ENCODE data around the gene MPP2.
"Not testable (repeated sequence)": the region's sequence is repeated elsewhere in the genome, so short reads cannot be mapped to it uniquely, and the experiment has no call there.

The MPP2 gene

DNA sequence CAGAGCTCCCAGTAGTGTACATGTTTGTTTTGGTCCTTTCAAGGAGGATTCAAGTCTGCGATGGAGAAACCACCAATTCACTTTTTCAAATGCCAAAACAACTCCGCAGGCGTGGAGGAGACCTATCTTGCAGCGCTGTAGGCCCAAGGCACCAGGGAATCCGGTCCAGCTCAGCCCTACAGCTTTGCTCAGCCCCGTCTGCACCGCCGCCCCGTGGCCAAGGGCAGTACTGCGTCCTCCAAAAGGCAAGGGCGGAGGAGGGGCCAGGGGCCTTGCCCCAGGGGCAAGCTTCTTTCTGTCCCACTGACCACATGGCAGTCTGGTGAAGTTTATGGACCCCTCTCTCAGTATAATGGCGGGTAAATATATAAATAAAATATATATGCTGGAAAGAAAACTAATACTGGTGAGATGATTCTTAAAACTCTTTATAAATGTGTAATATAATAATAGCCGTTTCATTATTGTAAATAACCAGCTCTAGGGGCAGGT lies 61.1 kb downstream of the MPP2 start:
- peak; percentile 57 for DNase-seq (ENCODE audit: low read depth)

DNA sequence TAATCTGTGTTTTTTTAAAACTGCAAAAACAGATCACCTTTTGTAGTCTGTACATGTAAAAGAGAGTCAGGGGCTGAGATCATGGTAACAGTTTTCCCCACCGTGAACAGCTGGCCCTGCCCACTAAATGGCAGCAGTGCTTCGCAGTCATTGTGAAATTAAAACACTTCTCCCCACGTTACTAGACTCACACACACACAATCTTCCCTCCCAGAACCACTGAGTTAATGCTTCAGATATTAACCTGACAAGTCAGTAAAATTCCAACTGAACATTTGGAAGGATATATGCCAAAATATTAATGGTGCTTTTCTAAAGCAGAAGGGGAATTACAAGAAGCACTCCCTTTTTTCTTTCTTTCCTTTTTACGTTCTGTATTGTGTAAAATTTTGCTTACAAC lies 61.6 kb downstream of the MPP2 start:
- no peak for DNase-seq (ENCODE audit: low read depth)

DNA sequence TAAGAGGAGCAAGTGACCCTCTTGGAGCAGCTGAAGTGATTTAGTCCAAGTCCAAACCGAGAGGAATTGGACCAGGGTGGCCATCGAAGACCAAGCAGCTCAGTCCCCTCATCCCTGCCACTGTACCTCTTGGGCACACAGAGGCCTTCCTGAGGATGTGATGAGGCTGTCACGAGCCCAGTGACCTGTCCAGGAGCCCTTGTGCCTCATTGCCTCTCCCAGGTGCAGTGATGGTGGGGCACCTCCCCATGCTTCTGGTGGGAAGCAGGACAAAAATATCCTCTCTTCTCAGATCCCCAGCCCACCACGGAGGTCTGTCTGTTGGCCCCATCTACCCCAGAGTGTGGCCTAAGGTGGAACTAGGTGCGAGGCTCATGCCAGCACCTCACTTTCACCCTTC lies 63.1 kb downstream of the MPP2 start:
- DNase-seq (ENCODE audit: low read depth): no peak

- no peak for DNase-seq (ENCODE audit: low read depth)
Measured at GRCh38 chr17:43842975-43843325, 64.4 kb downstream of the MPP2 start.

DNA sequence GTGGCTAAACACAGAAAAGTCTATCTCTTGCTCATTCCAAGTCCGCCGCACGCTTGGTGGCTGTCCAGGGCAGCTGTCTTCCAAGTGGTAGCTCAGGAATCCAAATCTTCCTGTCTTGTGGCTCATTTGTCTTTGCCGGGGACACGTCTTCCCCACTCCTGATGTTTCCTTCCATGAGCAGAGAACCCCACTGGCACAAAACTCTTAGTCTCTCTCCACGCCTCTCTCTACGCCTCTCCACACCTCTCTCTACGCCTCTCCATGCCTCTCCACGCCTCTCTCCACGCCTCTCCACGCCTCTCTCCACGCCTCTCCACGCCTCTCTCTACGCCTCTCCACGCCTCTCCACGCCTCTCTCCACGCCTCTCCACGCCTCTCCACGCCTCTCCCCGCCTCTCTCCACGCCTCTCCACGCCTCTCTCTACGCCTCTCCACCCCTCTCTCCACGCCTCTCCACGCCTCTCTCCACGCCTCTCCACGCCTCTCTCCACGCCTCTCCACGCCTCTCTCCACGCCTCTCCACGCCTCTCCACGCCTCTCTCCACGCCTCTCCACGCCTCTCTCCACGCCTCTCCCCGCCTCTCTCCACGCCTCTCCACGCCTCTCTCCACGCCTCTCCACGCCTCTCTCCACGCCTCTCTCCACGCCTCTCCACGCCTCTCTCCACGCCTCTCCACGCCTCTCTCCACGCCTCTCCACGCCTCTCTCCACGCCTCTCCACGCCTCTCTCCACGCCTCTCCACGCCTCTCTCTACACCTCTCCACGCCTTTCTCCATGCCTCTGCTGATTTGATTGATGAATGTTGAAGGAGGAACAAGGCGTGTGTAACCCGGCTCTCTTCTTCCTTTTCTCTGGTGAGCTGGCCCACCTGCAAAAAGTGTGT lies 65.0 kb downstream of the MPP2 start:
- not testable (repeated sequence) for DNase-seq (ENCODE audit: low read depth)

DNA sequence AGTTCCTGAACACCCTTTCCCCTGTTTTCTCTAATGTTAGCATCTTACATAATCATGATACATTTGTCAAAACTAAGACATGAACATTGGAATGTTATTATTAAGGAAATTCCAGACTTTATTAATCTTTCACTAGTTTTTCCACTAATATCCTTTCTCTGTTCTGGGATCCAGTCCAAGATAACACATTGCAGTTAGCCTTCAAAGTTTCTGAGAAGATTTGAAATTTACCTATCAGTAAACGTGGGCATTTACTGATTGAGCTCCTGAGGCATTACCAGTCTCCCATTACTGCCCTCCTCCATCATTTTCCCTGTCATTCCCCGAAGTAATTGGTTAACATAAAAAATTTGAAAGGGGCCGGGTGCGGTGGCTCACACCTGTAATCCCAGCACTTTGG lies 66.1 kb downstream of the MPP2 start:
- DNase-seq (ENCODE audit: low read depth): no peak

- no peak for DNase-seq (ENCODE audit: low read depth)
Measured at GRCh38 chr17:43840814-43841213, 66.5 kb downstream of the MPP2 start.

- DNase-seq (ENCODE audit: low read depth): no peak
Measured at GRCh38 chr17:43839670-43840108, 67.6 kb downstream of the MPP2 start.

DNA sequence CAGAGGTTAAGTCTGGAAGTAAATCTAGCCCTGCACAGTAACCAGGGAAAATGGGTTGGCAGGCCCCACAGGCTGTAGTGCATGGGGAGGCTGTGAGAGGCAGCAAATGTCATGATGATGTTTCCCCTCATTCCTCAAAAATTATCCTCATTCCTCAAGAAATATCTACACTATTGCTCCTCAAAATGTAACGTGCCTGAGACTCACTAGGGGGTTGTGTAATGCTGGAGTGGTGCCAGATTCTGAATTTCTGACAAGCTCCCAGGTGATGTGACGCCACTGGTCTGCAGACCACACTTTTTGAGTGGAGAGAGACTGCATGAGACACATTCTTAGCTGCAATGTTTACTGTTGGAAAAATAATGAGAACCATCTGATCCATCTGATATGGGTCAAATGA lies 73.2 kb downstream of the MPP2 start:
- DNase-seq (ENCODE audit: low read depth): no peak

DNA sequence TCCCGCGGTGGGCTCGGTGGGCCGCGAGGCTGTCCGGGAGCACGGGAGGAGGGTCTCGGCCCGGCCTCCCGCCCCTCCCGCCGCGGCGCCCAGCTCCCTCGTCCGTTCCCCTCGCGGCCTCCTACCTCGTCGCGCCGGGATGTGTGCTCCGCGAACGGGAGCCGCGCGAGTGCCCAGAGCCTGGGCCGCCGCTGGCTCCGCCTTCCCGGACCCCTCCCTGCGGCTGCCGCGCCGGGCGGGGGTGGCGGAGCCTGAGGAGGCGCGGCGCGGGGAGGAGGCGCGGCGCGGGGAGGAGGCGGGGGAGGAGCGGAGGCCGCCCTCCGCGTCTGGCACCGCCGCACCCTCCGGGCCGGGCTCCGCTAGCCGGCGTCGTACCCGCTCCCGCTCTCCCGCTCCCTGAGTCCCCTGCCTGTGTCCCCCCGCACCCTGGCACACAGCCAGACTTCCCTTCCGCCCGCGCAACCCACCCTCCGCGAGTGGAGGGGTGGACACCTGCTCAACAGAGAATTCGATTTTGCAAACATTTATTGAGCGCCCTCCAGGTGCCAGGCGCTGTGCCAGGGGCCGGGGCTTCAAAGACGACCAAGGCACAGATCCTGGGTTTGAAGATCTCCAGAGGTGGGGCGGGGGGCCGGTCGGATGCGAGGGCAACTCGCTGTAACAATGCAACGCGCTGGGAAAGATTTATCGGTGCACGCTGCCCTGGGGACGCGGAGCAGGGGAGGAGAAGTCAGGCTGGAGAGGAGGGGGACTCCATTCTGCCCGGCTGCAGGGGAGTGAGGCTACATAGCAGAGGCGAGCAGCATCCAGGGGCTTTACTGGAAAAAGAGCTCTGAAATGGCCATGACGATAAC lies 74.1 kb downstream of the MPP2 start, which contains the start of gene MPP3:
Gene MPP3 (minus strand): TSS at position 171 of the 854 bp plus-strand sequence. CDS start 1,240 bp downstream, outside the sequence.
- DNase-seq (ENCODE audit: low read depth): peak; percentile 38

GRCh38 chr17:43832168-43832975 lies 75.0 kb downstream of the MPP2 start:
- no peak for DNase-seq (ENCODE audit: low read depth)

- DNase-seq (ENCODE audit: low read depth): no peak
Measured at GRCh38 chr17:43831633-43832032, 75.7 kb downstream of the MPP2 start.

- DNase-seq (ENCODE audit: low read depth): no peak
Measured at GRCh38 chr17:43830510-43831140, 76.7 kb downstream of the MPP2 start.

- no peak for DNase-seq (ENCODE audit: low read depth)
Measured at GRCh38 chr17:43829738-43830137, 77.6 kb downstream of the MPP2 start.

- no peak for DNase-seq (ENCODE audit: low read depth)
Measured at GRCh38 chr17:43827596-43827995, 79.7 kb downstream of the MPP2 start.

- DNase-seq (ENCODE audit: low read depth): no peak
Measured at GRCh38 chr17:43826206-43826605, 81.1 kb downstream of the MPP2 start.

DNA sequence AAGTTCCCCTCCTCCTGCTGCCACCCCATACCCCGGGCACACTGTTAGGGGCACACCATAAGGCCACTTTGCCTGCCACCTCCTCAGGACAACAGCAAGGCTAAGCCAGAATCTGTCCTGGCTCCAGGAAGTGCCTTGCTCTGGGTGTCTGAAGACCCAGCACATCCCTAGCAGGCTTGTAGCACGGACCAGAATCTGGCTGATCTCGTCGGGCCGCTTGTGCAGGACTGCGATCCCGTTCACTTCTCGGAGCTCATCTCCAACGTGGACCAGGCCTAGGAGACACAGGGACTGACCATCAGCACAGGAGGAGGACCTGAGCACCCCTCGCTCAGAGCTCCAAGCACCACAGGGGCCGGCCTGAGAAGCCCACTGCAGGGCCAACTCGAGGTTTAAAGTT lies 81.8 kb downstream of the MPP2 start:
- no peak for DNase-seq (ENCODE audit: low read depth)
